ENCODE measurements around the gene POLH. TPM values are rescaled to one million over a fixed set of nuclear protein-coding genes. Genes with fewer than 3 reads are reported as not detected.

POLH gene
- total and polyA plus RNA-seq, 9 of the 15 experiments (the other 6 are each of a cell fraction or from before 2014, with no cell fraction given): 5.8 to 31.6 (median 20.6) TPM

GRCh38 chr6:43570876-43571441 lies 5.0 kb upstream of the POLH start (continued):
- TF ChIP-seq E4F1 (CRISPR knock-in tag; IDR thresholded peaks at IDR 0.05; ENCODE audit: borderline replicate concordance): no peak
- no peak for TF ChIP-seq ESRRA (IDR thresholded peaks at IDR 0.05; ENCODE audit: borderline replicate concordance, low read depth)
- no peak for TF ChIP-seq SUPT5H (IDR thresholded peaks at IDR 0.05)
- TF ChIP-seq RFX1 (IDR thresholded peaks at IDR 0.05): no peak
- peak; percentile 96 for TF ChIP-seq DMBX1 (CRISPR knock-in tag; IDR thresholded peaks at IDR 0.05; ENCODE audit: borderline replicate concordance)
- TF ChIP-seq ZNF639 (CRISPR knock-in tag; conservative IDR thresholded peaks at IDR 0.05 in 1 of 2, IDR thresholded peaks at IDR 0.05 in 1 of 2): no peak
- TF ChIP-seq FUS (optimal IDR thresholded peaks at IDR 0.05; ENCODE audit: low read depth, low read length): no peak
- no peak for TF ChIP-seq UBTF (IDR thresholded peaks at IDR 0.05; ENCODE audit: borderline replicate concordance in 1 of 2, low read depth in 2 of 2, low read length in 2 of 2)
- TF ChIP-seq HCFC1 (IDR thresholded peaks at IDR 0.05; ENCODE audit: low read depth, low read length): no peak
- no peak for TF ChIP-seq EHMT2 (IDR thresholded peaks at IDR 0.05)
